H9 (cell line): ENCODE measurements around the gene HOXC10. TPM values are rescaled to one million over a fixed set of nuclear protein-coding genes. Genes with fewer than 3 reads are reported as not detected.

Source experiments
- DNase-seq: peaks from one replicate; pipeline ENCODE4 v3.0.0-alpha.2; 2017
- H2AFZ ChIP-seq: one replicate; pipeline ENCODE4 v1.6.1; 2013; ENCODE audit warnings: mild to moderate bottlenecking, low read length, control low read depth, moderate library complexity
- H2AK5ac ChIP-seq: 2 replicates; pipeline ENCODE4 v1.6.1; 2013; ENCODE audit warnings: low read length, control low read depth, mixed read lengths; ENCODE audit not compliant: insufficient read length
- H2BK120ac ChIP-seq: one replicate; pipeline ENCODE4 v1.6.1; 2013; ENCODE audit warnings: low read depth, mild to moderate bottlenecking, low read length, control low read depth, inconsistent platforms; ENCODE audit not compliant: poor library complexity, severe bottlenecking
- H2BK12ac ChIP-seq: 2 replicates; pipeline ENCODE4 v1.6.1; 2013; ENCODE audit warnings: low read length, control low read depth, mixed read lengths, low read depth; ENCODE audit not compliant: insufficient read length
- H2BK15ac ChIP-seq: 2 replicates; pipeline ENCODE4 v1.6.1; 2013; ENCODE audit warnings: low read depth, low read length, control low read depth
- H2BK20ac ChIP-seq: one replicate; pipeline ENCODE4 v1.6.1; 2013; ENCODE audit warnings: low read depth, mild to moderate bottlenecking, low read length, control low read depth, inconsistent platforms; ENCODE audit not compliant: poor library complexity, severe bottlenecking
- H2BK5ac ChIP-seq: 2 replicates; pipeline ENCODE4 v1.6.1; 2013; ENCODE audit warnings: low read length, control low read depth, mixed read lengths; ENCODE audit not compliant: insufficient read length
- H3K14ac ChIP-seq: 2 replicates; pipeline ENCODE4 v1.6.1; 2013; ENCODE audit warnings: low read length, control low read depth; ENCODE audit not compliant: insufficient read depth
- H3K18ac ChIP-seq: 2 replicates; pipeline ENCODE4 v1.6.1; 2013; ENCODE audit warnings: low read depth, mild to moderate bottlenecking, mixed read lengths, low read length, control low read depth; ENCODE audit not compliant: insufficient read length
- H3K23ac ChIP-seq: 2 replicates; pipeline ENCODE4 v1.6.1; 2013; ENCODE audit warnings: low read length, control low read depth, mixed read lengths, low read depth; ENCODE audit not compliant: insufficient read length
- H3K23me2 ChIP-seq: 2 replicates; pipeline ENCODE4 v1.6.1; 2013; ENCODE audit warnings: low read depth, mild to moderate bottlenecking, mixed read lengths, low read length, control low read depth; ENCODE audit not compliant: insufficient read length, poor library complexity, severe bottlenecking
- H3K27ac ChIP-seq: 2 replicates; pipeline ENCODE4 v1.5.1; 2013; ENCODE audit warnings: low read length, control low read depth, mixed read lengths, low read depth; ENCODE audit not compliant: insufficient read length
- H3K27me3 ChIP-seq: 2 replicates; pipeline ENCODE4 v1.6.1; 2013; ENCODE audit warnings: low read length, control low read depth, inconsistent platforms; ENCODE audit not compliant: insufficient read depth
- H3K4ac ChIP-seq: 2 replicates; pipeline ENCODE4 v1.6.1; 2013; ENCODE audit warnings: low read depth, mild to moderate bottlenecking, control low read depth, inconsistent platforms, low read length, moderate library complexity
- H3K4me1 ChIP-seq: 2 replicates; pipeline ENCODE4 v1.6.1; 2013; ENCODE audit warnings: low read length, control low read depth, inconsistent platforms; ENCODE audit not compliant: insufficient read depth
- H3K4me2 ChIP-seq: 2 replicates; pipeline ENCODE4 v1.6.1; 2013; ENCODE audit warnings: low read length, control low read depth, mixed read lengths; ENCODE audit not compliant: insufficient read length, insufficient read depth
- H3K56ac ChIP-seq: 2 replicates; pipeline ENCODE4 v1.6.1; 2013; ENCODE audit warnings: low read depth, mild to moderate bottlenecking, mixed read lengths, low read length, control low read depth; ENCODE audit not compliant: insufficient read length
- H3K79me1 ChIP-seq: 2 replicates; pipeline ENCODE4 v1.6.1; 2013; ENCODE audit warnings: low read depth, mild to moderate bottlenecking, moderate library complexity, low read length, control low read depth, inconsistent platforms; ENCODE audit not compliant: insufficient read depth, poor library complexity, severe bottlenecking
- H3K79me2 ChIP-seq: 2 replicates; pipeline ENCODE4 v1.6.1; 2013; ENCODE audit warnings: low read length, control low read depth, inconsistent platforms; ENCODE audit not compliant: insufficient read depth
- H3K9ac ChIP-seq: 2 replicates; pipeline ENCODE4 v1.6.1; 2013; ENCODE audit warnings: low read length, control low read depth, mixed read lengths; ENCODE audit not compliant: insufficient read length; ENCODE audit errors: extremely low read depth
- H3K9me3 ChIP-seq: one replicate; pipeline ENCODE4 v1.6.1; 2013; ENCODE audit warnings: low read depth, low read length, inconsistent platforms; ENCODE audit not compliant: control insufficient read depth
- H3T11ph ChIP-seq: one replicate; pipeline ENCODE4 v1.6.1; 2013; ENCODE audit warnings: mild to moderate bottlenecking, low read length, control low read depth, inconsistent platforms
- H4K20me1 ChIP-seq: one replicate; pipeline ENCODE4 v1.6.1; 2013; ENCODE audit not compliant: control insufficient read depth, insufficient read length, insufficient read depth
- H4K5ac ChIP-seq: 2 replicates; pipeline ENCODE4 v1.6.1; 2013; ENCODE audit warnings: low read depth, mild to moderate bottlenecking, mixed read lengths, low read length, control low read depth; ENCODE audit not compliant: insufficient read length
- H4K8ac ChIP-seq: replicated peaks from 2 replicates; pipeline ENCODE4 v1.6.1; 2013; ENCODE audit warnings: low read length, control low read depth, mixed read lengths, low read depth; ENCODE audit not compliant: insufficient read length
- H4K91ac ChIP-seq: 2 replicates; pipeline ENCODE4 v1.6.1; 2013; ENCODE audit warnings: low read depth, mild to moderate bottlenecking, moderate library complexity, mixed read lengths, low read length, control low read depth; ENCODE audit not compliant: insufficient read length
- H3K27ac Mint-ChIP-seq, 3 experiments: 2 replicates in 2 of 3; 3 replicates in 1 of 3; pipeline ENCODE4 v1.8.0; 2020 to 2021; ENCODE audit warnings: mixed read lengths in 3 of 3, mild to moderate bottlenecking in 1 of 3, moderate library complexity in 1 of 3
- H3K27me3 Mint-ChIP-seq: 2 replicates; pipeline ENCODE4 v1.8.0; 2021; ENCODE audit warnings: low read depth, mild to moderate bottlenecking, moderate library complexity, mixed read lengths
- H3K36me3 Mint-ChIP-seq, 3 experiments: 2 replicates in 2 of 3; 3 replicates in 1 of 3; pipeline ENCODE4 v1.8.0; 2020 to 2021; ENCODE audit warnings: low read depth in 3 of 3, mixed read lengths in 3 of 3; ENCODE audit not compliant: insufficient read depth in 1 of 3
- H3K4me1 Mint-ChIP-seq, 2 experiments: 2 replicates each; pipeline ENCODE4 v1.8.0; 2020; ENCODE audit warnings: mixed read lengths in 2 of 2
- H3K4me3 Mint-ChIP-seq, 2 experiments: 2 replicates in 1 of 2; 3 replicates in 1 of 2; pipeline ENCODE4 v1.8.0; 2020 to 2021; ENCODE audit warnings: mild to moderate bottlenecking in 2 of 2, mixed read lengths in 2 of 2, moderate library complexity in 1 of 2
- H3K9me3 Mint-ChIP-seq, 2 experiments: 2 replicates in 1 of 2; 3 replicates in 1 of 2; pipeline ENCODE4 v1.8.0; 2020; ENCODE audit warnings: mild to moderate bottlenecking in 2 of 2, mixed read lengths in 2 of 2, moderate library complexity in 1 of 2
- CTCF ChIP-seq: fragments of 200-600 bp; sonication (generic); conservative IDR thresholded peaks from 3 replicates; pipeline ENCODE4 v1.8.0; 2021; ENCODE audit warnings: antibody characterized with exemption, mild to moderate bottlenecking
- WGBS: extraction: QIAGEN DNeasy Blood & Tissue Kit; methylation state at CpG from one replicate; pipeline ENCODE4 v1.1.7; 2013; ENCODE audit warnings: missing lambda C conversion rate, low lambda C conversion rate, mixed read lengths; ENCODE audit not compliant: insufficient read length; ENCODE audit errors: extremely low coverage; 5-methylcytosine and 5-hydroxymethylcytosine counted together
- total RNA-seq: library from RNA; stranded (reverse); gene quantifications from 2 replicates; pipeline ENCODE4 v1.2.1, GENCODE V29; 2021

Gene HOXC10
- total RNA-seq, 1 experiment from 2014 or later: not detected

- no peak for DNase-seq
- no peak overlapping the region for H3K4ac ChIP-seq
- H2AK5ac ChIP-seq: no peak overlapping the region
- no peak overlapping the region for H2BK120ac ChIP-seq
- no peak overlapping the region for H2BK5ac ChIP-seq
- peaks cover 4 to 10% of the 10 kb centered on the region in 2 experiments; a peak in 3 of 4 replicates for H3K4me1 Mint-ChIP-seq
- no peaks in the 10 kb centered on the region for H4K20me1 ChIP-seq
- no peaks in the 10 kb centered on the region for H3K4me1 ChIP-seq
- no peak overlapping the region for H3K56ac ChIP-seq
- no peak overlapping the region for H4K91ac ChIP-seq
- no peaks in the 10 kb centered on the region for H3K79me2 ChIP-seq
- H2BK15ac ChIP-seq: no peak overlapping the region
- no peak overlapping the region for H3K27ac ChIP-seq
- H3K4me2 ChIP-seq: no peak overlapping the region
- H3K18ac ChIP-seq: no peak overlapping the region
- H2AFZ ChIP-seq: no peak overlapping the region
- peaks cover 98% of the 10 kb centered on the region for H3K27me3 ChIP-seq
- no peaks in the 10 kb centered on the region for H3K36me3 Mint-ChIP-seq
- no peak overlapping the region for H4K8ac ChIP-seq
- H3K27me3 Mint-ChIP-seq: peaks cover 100% of the 10 kb centered on the region
- peaks cover 4 to 9% of the 10 kb centered on the region in 2 experiments; a peak in 3 of 5 replicates for H3K9me3 Mint-ChIP-seq
- no peaks in the 10 kb centered on the region for H3K9me3 ChIP-seq
- no peaks in the 10 kb centered on the region for H3K79me1 ChIP-seq
- WGBS: no CpG with 5 or more reads among the region's 19 CpGs
- no peak overlapping the region for H3K9ac ChIP-seq
- no peak for TF ChIP-seq CTCF
- H2BK20ac ChIP-seq: no peak overlapping the region
- no peak overlapping the region for H3K14ac ChIP-seq
- no peak overlapping the region for H4K5ac ChIP-seq
- no peak overlapping the region for H3T11ph ChIP-seq
- H3K23ac ChIP-seq: no peak overlapping the region
- H3K23me2 ChIP-seq: no peaks in the 10 kb centered on the region
- H3K27ac Mint-ChIP-seq: no peak overlapping the region
- H2BK12ac ChIP-seq: no peak overlapping the region
- no peak overlapping the region for H3K4me3 Mint-ChIP-seq
Observed at GRCh38 chr12:54002915-54003389, 18.0 kb downstream of the HOXC10 start.
